HL-60/S4 (cell line): ENCODE data around the gene PRR18.

Experiments
- in situ Hi-C: fragments of 300-500 bp; cut with MboI; formaldehyde crosslinking; loops from 2 replicates; pipeline ENCODE4 v1.14.3; 2022; ENCODE audit warnings: low sequenced_read_pairs

PRR18 gene

DNA sequence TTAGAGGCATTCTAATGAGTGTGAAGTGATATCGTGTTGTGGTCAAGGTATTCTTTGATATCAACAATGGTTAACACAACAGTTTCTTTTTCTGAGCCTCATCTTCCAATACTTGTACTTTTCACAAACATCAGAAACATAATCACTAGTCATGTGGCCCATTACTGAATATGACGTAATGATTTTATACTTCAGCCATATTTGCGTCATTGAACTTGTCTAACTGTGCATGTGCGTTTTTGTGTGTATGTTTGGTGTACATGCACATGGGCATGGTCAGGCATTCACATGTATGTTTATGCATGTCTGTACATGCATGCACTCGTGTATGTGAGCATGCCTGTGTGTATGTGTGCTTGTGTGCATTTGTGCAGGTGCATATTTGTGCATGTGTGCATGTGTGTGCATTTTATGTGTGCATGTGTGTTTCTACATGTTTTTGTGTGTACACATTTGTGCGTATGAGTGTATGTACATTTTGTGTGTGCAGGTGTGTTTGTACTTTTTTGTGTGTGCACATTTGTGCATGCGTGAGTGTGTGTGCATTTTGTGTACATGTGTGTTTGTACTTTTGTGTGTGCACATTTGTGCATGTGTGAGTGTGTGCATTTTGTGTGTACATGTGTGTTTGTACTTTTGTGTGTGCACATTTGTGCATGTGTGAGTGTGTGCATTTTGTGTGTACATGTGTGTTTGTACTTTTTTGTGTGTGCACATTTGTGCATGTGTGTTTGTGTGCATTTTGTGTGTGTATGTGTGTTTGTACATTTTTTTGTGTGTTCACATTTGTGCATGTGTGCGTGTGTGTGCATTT lies 29.4 kb downstream of the PRR18 start:
- in situ Hi-C loops: loop anchor here (10.0 kb wide), 1 partner anchor 114 kb away; the partner anchor contains the start of gene TBXT

- in situ Hi-C loops: loop anchor here (10.0 kb wide), 1 partner anchor 113 kb away; the partner anchor contains the start of gene TBXT
Measured at GRCh38 chr6:166277892-166278578, 30.2 kb downstream of the PRR18 start.

GRCh38 chr6:166277018-166277417 lies 31.2 kb downstream of the PRR18 start:
- in situ Hi-C loops: loop anchor here (10.0 kb wide), 1 partner anchor 112 kb away; the partner anchor contains the start of gene TBXT

- in situ Hi-C loops: loop anchor here (10.0 kb wide), 1 partner anchor 111 kb away; the partner anchor contains the start of gene TBXT
Measured at GRCh38 chr6:166275714-166276166, 32.5 kb downstream of the PRR18 start.

GRCh38 chr6:166274739-166275370 lies 33.3 kb downstream of the PRR18 start:
- in situ Hi-C loops: loop anchor here (10.0 kb wide), 1 partner anchor 110 kb away; the partner anchor contains the start of gene TBXT

DNA sequence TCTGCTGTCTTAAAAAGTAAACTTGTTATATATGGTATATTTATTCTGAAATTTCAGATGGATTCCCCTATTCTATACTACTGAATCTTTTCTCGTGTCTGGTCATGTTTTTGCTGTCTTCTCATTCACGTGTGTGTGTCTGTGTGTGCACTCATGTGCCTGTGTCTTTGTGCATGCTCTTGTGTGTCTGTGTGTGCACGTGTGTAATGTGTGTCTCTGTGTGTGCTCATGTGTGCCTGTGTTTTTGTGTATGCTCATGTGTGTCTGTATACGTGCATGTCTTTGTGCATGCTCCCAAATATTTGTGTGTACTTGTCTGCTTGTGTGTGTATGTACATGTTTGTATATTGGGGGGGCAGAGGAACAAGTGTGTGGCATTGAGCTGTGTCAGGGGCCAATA lies 34.0 kb downstream of the PRR18 start:
- in situ Hi-C loops: loop anchor here (10.0 kb wide), 1 partner anchor 109 kb away; the partner anchor contains the start of gene TBXT

DNA sequence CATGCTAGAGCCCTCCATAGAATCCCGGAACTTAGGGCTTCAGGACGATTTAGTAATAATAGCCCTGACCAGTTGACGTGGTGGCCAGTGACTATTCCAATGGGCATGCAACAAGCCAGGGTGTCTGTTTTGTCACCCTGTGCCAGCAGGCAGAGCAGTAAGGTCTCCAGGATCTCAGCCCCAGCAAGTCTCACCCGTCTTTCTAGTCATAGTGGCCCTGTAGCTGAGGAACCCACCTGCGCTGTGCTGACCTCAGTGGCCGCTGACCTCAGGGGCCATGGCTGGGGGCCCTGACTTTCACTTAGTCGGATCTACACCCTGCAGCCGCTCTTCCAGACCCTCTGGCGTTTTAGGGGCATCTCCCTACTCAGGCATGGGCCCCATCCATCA lies 36.8 kb downstream of the PRR18 start:
- in situ Hi-C loops: loop anchor here (10.0 kb wide), 1 partner anchor 107 kb away; the partner anchor contains the start of gene TBXT

DNA sequence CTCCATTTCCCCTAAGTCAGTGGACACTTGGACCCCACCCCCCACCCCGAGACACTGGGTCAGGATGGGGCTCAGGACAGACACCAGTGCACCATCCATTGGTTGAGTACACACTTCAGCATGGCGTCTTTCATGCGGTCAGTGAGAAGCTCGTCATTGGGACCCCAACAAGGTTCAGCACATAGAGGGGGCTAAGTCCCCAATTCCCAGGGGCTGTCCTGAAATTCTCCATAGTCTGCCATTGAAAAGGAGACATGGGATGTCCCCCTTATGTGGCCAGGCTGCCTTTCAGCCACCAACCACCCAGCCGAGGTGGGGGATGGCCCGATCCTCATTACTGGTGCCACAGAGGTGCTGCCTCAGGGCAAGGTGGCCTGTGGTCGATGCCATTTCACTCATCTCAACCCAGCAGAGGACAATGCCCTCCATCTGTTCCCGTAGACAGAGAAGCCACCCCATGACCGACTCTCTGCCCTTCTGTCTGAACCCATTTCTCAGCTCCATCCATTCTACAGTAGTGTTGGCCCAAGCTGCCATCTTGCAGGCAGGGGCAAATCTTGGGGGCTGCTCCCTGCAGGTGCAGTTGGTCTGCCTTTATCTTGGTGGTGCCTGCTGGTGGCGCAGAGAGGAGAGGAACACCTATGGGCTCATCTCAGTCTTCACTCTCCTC lies 37.4 kb downstream of the PRR18 start:
- in situ Hi-C loops: loop anchor here (10.0 kb wide), 1 partner anchor 106 kb away; the partner anchor contains the start of gene TBXT

GRCh38 chr6:166269301-166270039 lies 38.7 kb downstream of the PRR18 start:
- in situ Hi-C loops: loop anchor here (10.0 kb wide), 1 partner anchor 105 kb away; the partner anchor contains the start of gene TBXT

GRCh38 chr6:166268431-166268830 lies 39.8 kb downstream of the PRR18 start:
- in situ Hi-C loops: no loop called here

- in situ Hi-C loops: no loop called here
Measured at GRCh38 chr6:166267526-166267925, 40.7 kb downstream of the PRR18 start.

- in situ Hi-C loops: no loop called here
Measured at GRCh38 chr6:166266336-166266735, 41.9 kb downstream of the PRR18 start.

GRCh38 chr6:166262743-166263515 lies 45.3 kb downstream of the PRR18 start:
- in situ Hi-C loops: no loop called here

DNA sequence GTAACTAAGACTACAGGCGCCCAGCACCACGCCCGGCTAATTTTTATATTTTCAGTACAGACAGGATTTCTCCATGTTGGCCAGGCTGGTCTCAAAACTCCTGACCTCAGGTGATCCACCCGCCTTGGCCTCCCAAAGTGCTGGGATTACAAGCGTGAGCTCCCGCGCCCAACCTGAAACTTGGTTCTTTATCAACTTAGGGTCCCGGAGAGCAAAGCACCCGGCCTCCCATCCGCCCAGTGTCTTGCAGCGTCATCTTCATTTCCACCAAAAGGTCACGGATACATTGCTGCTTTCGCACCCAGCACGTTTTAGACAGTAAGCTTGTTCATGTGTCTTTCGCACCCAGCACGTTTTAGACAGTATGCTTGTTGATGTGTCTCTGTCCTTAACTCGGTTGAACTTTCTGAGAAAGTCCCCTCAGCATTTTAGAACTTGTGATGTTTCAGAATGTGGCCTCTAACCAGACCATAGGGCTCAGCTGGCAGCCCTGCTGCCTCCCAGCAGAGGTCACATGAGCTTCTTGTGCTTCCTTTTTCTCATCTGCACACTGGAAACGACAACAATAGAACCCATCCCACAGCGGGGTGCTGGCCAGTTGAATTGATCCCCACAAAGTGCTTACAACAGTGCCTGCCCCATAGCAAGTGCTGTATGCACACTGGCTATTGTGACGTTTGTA lies 48.8 kb downstream of the PRR18 start:
- in situ Hi-C loops: no loop called here

GRCh38 chr6:166258854-166259276 lies 49.3 kb downstream of the PRR18 start:
- in situ Hi-C loops: no loop called here

DNA sequence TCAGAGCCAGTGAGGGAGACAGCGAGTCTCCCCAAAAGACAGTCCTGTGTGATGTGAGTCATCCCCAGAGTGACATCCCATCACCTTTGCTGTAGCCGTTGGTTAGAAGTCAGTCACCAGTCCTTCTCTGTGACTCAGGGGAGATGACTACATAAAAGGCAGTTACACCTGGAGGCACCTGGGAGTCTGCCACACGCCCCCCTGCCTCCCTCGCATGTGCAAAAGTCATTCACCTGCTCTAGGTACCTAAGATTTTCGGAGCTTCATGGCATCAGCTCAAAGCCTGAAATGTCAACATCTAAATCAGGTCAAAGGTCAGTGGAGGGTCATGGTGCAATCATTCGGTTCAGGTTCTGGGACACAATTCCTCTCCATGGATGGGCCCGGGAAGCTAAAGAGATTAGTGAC lies 50.3 kb downstream of the PRR18 start:
- in situ Hi-C loops: no loop called here
